SK-N-SH (cell line): Measurements from ENCODE around the gene MCF2L2. TPM values are rescaled to one million over a fixed set of nuclear protein-coding genes. Genes with fewer than 3 reads are reported as not detected.

Experiments used
- CTCF ChIA-PET: fragments of 300-600, 350-600 bp; formaldehyde crosslinking; extraction: SDS; loops from one replicate; lab custom pipeline; 2021; lab: Yijun Ruan, JAX
- POLR2A ChIA-PET: fragments of 350-600 bp; sonication (Branson Sonifier 250); formaldehyde crosslinking; extraction: SDS; loops from one replicate; lab custom pipeline; 2020; ENCODE audit warnings: antibody characterized with exemption, inconsistent platforms; lab: Yijun Ruan, JAX
- DNase-seq: peaks from one replicate; pipeline ENCODE4 v3.0.0; 2012
- H2AFZ ChIP-seq: fragments of 200-600 bp; sonication (generic); 2 replicates; pipeline ENCODE4 v1.8.1; 2016; ENCODE audit warnings: antibody characterized with exemption, mild to moderate bottlenecking, low read depth
- H3F3A ChIP-seq: fragments of 200-600 bp; sonication (generic); replicated peaks from 2 replicates; pipeline ENCODE3; 2016; ENCODE audit warnings: antibody characterized with exemption, mild to moderate bottlenecking; ENCODE audit not compliant: insufficient read depth
- H3K27ac ChIP-seq, 2 experiments: fragments of 200-500 bp in 1 of 2; fragments of 200-600 bp in 1 of 2; sonication (Bioruptor generic) in 1 of 2; sonication (generic), shearing (Covaris generic) in 1 of 2; 2 replicates each; pipeline versions ENCODE4 v1.5.1 to v1.6.1; 2014 to 2016; ENCODE audit warnings: low read depth in 2 of 2, inconsistent platforms in 1 of 2, low read length in 1 of 2, mild to moderate bottlenecking in 1 of 2, mixed read lengths in 1 of 2
- H3K27me3 ChIP-seq: fragments of 200-600 bp; sonication (generic), shearing (Covaris generic); 2 replicates; pipeline ENCODE4 v1.6.1; 2016; ENCODE audit warnings: mixed run types; ENCODE audit not compliant: insufficient read depth
- H3K36me3 ChIP-seq, 2 experiments: fragments of 200-500 bp in 1 of 2; fragments of 200-600 bp in 1 of 2; sonication (Bioruptor generic) in 1 of 2; sonication (generic) in 1 of 2; replicated peaks in 1 of 2; 2 replicates each; pipeline versions ENCODE3 to v1.5.1; 2014 to 2016; ENCODE audit warnings: low read length in 1 of 2, mild to moderate bottlenecking in 1 of 2; ENCODE audit not compliant: insufficient read depth in 2 of 2, control insufficient read depth in 1 of 2
- H3K4me1 ChIP-seq, 2 experiments: fragments of 200-500 bp in 1 of 2; fragments of 200-600 bp in 1 of 2; sonication (Bioruptor generic) in 1 of 2; sonication (generic), shearing (Covaris generic) in 1 of 2; 2 replicates each; pipeline versions ENCODE4 v1.5.1 to v1.6.1; 2014 to 2016; ENCODE audit warnings: low read depth in 1 of 2, low read length in 1 of 2, mixed run types in 1 of 2; ENCODE audit not compliant: insufficient read depth in 2 of 2, control insufficient read depth in 1 of 2
- H3K4me2 ChIP-seq: fragments of 200-600 bp; sonication (generic), shearing (Covaris generic); 2 replicates; pipeline ENCODE4 v1.6.1; 2017; ENCODE audit warnings: mixed run types
- H3K4me3 ChIP-seq, 2 experiments: fragments of 200-500 bp in 1 of 2; fragments of 200-600 bp in 1 of 2; sonication (Bioruptor generic) in 1 of 2; sonication (generic), shearing (Covaris generic) in 1 of 2; 2 replicates each; pipeline versions ENCODE4 v1.5.1 to v1.8.1; 2014 to 2016; ENCODE audit warnings: low read depth in 2 of 2, inconsistent platforms in 1 of 2, low read length in 1 of 2, mild to moderate bottlenecking in 1 of 2, mixed read lengths in 1 of 2, moderate library complexity in 1 of 2
- H3K79me2 ChIP-seq: fragments of 200-600 bp; sonication (generic); 2 replicates; pipeline ENCODE4 v1.8.1; 2017; ENCODE audit warnings: mild to moderate bottlenecking; ENCODE audit not compliant: insufficient read depth
- H3K9ac ChIP-seq: fragments of 200-600 bp; sonication (generic); 2 replicates; pipeline ENCODE4 v1.6.1; 2017; ENCODE audit warnings: mixed run types
- H3K9me2 ChIP-seq: fragments of 200-600 bp; sonication (generic); 2 replicates; pipeline ENCODE4 v1.6.1; 2017; ENCODE audit warnings: mixed run types
- H3K9me3 ChIP-seq: fragments of 200-600 bp; sonication (generic); 2 replicates; pipeline ENCODE4 v1.6.1; 2017; ENCODE audit warnings: mixed run types, mild to moderate bottlenecking, moderate library complexity
- H4K20me1 ChIP-seq: fragments of 200-600 bp; sonication (generic); 2 replicates; pipeline ENCODE4 v1.6.1; 2017; ENCODE audit warnings: mild to moderate bottlenecking, mixed run types; ENCODE audit not compliant: insufficient read depth
- CHD2 ChIP-seq: fragments of 150-350 bp; IDR thresholded peaks from 2 replicates; pipeline ENCODE4 v1.6.1; 2018; ENCODE audit warnings: low read length; ENCODE audit not compliant: partially characterized antibody
- ELF1 ChIP-seq: IDR thresholded peaks from 2 replicates; pipeline ENCODE4 v1.4.0; 2012
- EZH2phosphoT487 ChIP-seq: fragments of 200-600 bp; sonication (generic); IDR thresholded peaks from 2 replicates; pipeline ENCODE4 v1.6.1; 2017; ENCODE audit warnings: low read depth, mixed run types, mild to moderate bottlenecking, antibody characterized with exemption, moderate library complexity, borderline replicate concordance
- FOSL2 ChIP-seq: IDR thresholded peaks from 2 replicates; pipeline ENCODE4 v1.4.0; 2012; ENCODE audit warnings: low read depth, mild to moderate bottlenecking, moderate library complexity, borderline replicate concordance
- GABPA ChIP-seq: IDR thresholded peaks from 2 replicates; pipeline ENCODE4 v1.4.0; 2012; ENCODE audit warnings: low read depth, mild to moderate bottlenecking
- GATA2 ChIP-seq: sonication (generic); formaldehyde crosslinking; IDR thresholded peaks from 2 replicates; pipeline ENCODE4 v1.5.0; 2020; ENCODE audit warnings: mild to moderate bottlenecking, missing genetic modification reagents
- JUND ChIP-seq: IDR thresholded peaks from 2 replicates; pipeline ENCODE4 v1.4.0; 2012
- MAX ChIP-seq: IDR thresholded peaks from 2 replicates; pipeline ENCODE4 v1.4.0; 2012; ENCODE audit warnings: low read depth
- MXI1 ChIP-seq: IDR thresholded peaks from 2 replicates; pipeline ENCODE4 v1.6.1; 2012; ENCODE audit warnings: mild to moderate bottlenecking, low read depth, low read length, improper control_type of control experiment
- POLR2AphosphoS5 ChIP-seq: IDR thresholded peaks from 2 replicates; pipeline ENCODE4 v1.6.1; 2012; ENCODE audit warnings: low read depth, low read length
- RAD21 ChIP-seq: IDR thresholded peaks from 2 replicates; pipeline ENCODE4 v1.6.1; 2012; ENCODE audit warnings: mild to moderate bottlenecking, low read length
- RXRA ChIP-seq: IDR thresholded peaks from 2 replicates; pipeline ENCODE4 v1.4.0; 2012; ENCODE audit warnings: low read depth, mild to moderate bottlenecking, borderline replicate concordance
- TAF1 ChIP-seq: IDR thresholded peaks from 2 replicates; pipeline ENCODE4 v1.6.1; 2012; ENCODE audit warnings: low read depth, mild to moderate bottlenecking, low read length, moderate library complexity, borderline replicate concordance
- YY1 ChIP-seq: IDR thresholded peaks from 2 replicates; pipeline ENCODE4 v1.4.0; 2012; ENCODE audit warnings: low read depth, mild to moderate bottlenecking
- WGBS: methylation state at CpG from one replicate; pipeline ENCODE4 v1.1.6; 2017; ENCODE audit warnings: low lambda C conversion rate; 5-methylcytosine and 5-hydroxymethylcytosine counted together
- polyA plus RNA-seq, 3 experiments: library from polyadenylated mRNA; depleted of rRNA; stranded (reverse); fragments of >200 nt; gene quantifications; 2 replicates each; pipeline ENCODE4 v1.2.3, GENCODE V29; 2012

Gene MCF2L2
- polyA plus RNA-seq, 1 of the 3 experiments (the other 2 are of a cell fraction) = 0.56 TPM

GRCh38 chr3:183213415-183214276, 214.8 kb downstream of the MCF2L2 start:
- no peak overlapping the region for H3K27ac ChIP-seq
- CTCF ChIA-PET = interaction anchor here (0.7 to 1.4 kb wide), 3 partner anchors 29 to 163 kb away, joined by 3 to 5 read pairs (median 4); no protein-coding TSS in a partner anchor
- H4K20me1 ChIP-seq = no peaks in the 10 kb centered on the region
- H3K4me1 ChIP-seq = no peaks in the 10 kb centered on the region
- H3K4me3 ChIP-seq = no peak overlapping the region
- 83% methylated on average over 3 of the region's 3 CpGs for WGBS
- H3K9me2 ChIP-seq = no peaks in the 10 kb centered on the region
- no peaks in the 10 kb centered on the region for H3K9me3 ChIP-seq
- TF ChIP-seq MAX = no peak
- TF ChIP-seq RAD21 = no peak
- no peak for TF ChIP-seq YY1
- no peak for TF ChIP-seq MXI1
- no peak for TF ChIP-seq GATA2
- TF ChIP-seq GABPA = no peak
- no peak for TF ChIP-seq POLR2AphosphoS5
- no peak for TF ChIP-seq JUND
- TF ChIP-seq RXRA = no peak
- no peak for TF ChIP-seq ELF1
- TF ChIP-seq, all 33 proteins: peak for 0
- Histone ChIP-seq H3K4me2 (no peak overlapping the region), H3K36me3 (no peaks in the 10 kb centered on the region), H2AFZ (no peak overlapping the region), H3F3A (no peaks in the 10 kb centered on the region), H3K9ac (no peak overlapping the region), H3K79me2 (no peaks in the 10 kb centered on the region), H3K27me3 (no peaks in the 10 kb centered on the region)
- DNase-seq = no peak
- POLR2A ChIA-PET = no interaction called here

DNA sequence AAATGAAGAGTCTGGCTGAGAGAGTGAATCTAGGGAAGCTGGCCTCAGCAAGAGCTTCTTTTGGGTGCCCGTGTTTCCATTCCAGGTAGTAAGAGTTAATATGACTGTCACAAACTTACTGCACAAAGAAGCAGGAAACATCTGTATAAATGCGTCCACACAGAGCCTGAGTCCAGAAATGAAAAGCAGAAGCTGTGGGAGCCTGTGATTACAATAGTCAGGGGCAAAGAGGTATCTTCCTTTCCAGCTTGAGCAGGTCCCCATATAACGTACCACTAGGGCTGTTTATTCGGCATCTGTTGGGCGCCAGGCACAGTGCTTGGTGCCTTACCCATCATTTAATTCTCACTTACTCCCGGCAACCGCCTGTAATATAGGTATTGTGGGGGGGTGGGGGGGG, 215.9 kb downstream of the MCF2L2 start:
- Histone ChIP-seq H3K4me3 (no peak overlapping the region), H4K20me1 (no peaks in the 10 kb centered on the region), H3K4me1 (no peaks in the 10 kb centered on the region), H3K27me3 (no peaks in the 10 kb centered on the region), H3K79me2 (no peaks in the 10 kb centered on the region), H3K36me3 (no peaks in the 10 kb centered on the region), H3K27ac (no peak overlapping the region), H2AFZ (no peak overlapping the region), H3K9me2 (no peaks in the 10 kb centered on the region), H3K9me3 (no peaks in the 10 kb centered on the region), H3K4me2 (no peak overlapping the region), H3F3A (no peaks in the 10 kb centered on the region), H3K9ac (no peak overlapping the region)
- ChIA-PET POLR2A (no interaction called here), CTCF (interaction anchor here (1.1 kb wide), 1 partner anchor 9 kb away, joined by 4 read pairs; no protein-coding TSS in a partner anchor)
- no peak for DNase-seq
- WGBS = 93% methylated on average over 7 of the region's 7 CpGs
- TF ChIP-seq ELF1 = no peak

- ChIA-PET CTCF (interaction anchor here (1.1 kb wide), 1 partner anchor 10 kb away, joined by 4 read pairs; no protein-coding TSS in a partner anchor), POLR2A (no interaction called here)
- Histone ChIP-seq H3K9me3 (no peaks in the 10 kb centered on the region), H3K9me2 (no peaks in the 10 kb centered on the region), H3K4me1 (no peaks in the 10 kb centered on the region), H3K4me3 (no peak overlapping the region), H3F3A (no peaks in the 10 kb centered on the region), H3K4me2 (no peak overlapping the region), H3K27ac (no peak overlapping the region), H3K27me3 (no peaks in the 10 kb centered on the region), H2AFZ (no peak overlapping the region), H3K79me2 (no peaks in the 10 kb centered on the region), H4K20me1 (no peaks in the 10 kb centered on the region), H3K36me3 (no peaks in the 10 kb centered on the region), H3K9ac (no peak overlapping the region)
- WGBS = 78% methylated on average over 12 of the region's 12 CpGs
- DNase-seq = no peak
- no peak for TF ChIP-seq POLR2AphosphoS5
- no peak for TF ChIP-seq EZH2phosphoT487
- no peak for TF ChIP-seq MXI1
- no peak for TF ChIP-seq TAF1
- TF ChIP-seq CHD2 = no peak
- no peak for TF ChIP-seq FOSL2
These were observed 216.3 kb downstream of the MCF2L2 start for GRCh38 chr3:183212096-183212495.
